GM18519 (cell line): ENCODE measurements around the gene ATP2A1.
"Not testable (repeated sequence)": the region's sequence is repeated elsewhere in the genome, so short reads cannot be mapped to it uniquely, and the experiment has no call there.

Experiments used
- ATAC-seq: cut with Tn5 transposase; IDR thresholded peaks from one replicate; pipeline ENCODE4 v1.9.1; 2021; ENCODE audit warnings: mild to moderate bottlenecking, moderate library complexity; ENCODE audit not compliant: unreplicated experiment, low FRiP score

Gene ATP2A1

DNA sequence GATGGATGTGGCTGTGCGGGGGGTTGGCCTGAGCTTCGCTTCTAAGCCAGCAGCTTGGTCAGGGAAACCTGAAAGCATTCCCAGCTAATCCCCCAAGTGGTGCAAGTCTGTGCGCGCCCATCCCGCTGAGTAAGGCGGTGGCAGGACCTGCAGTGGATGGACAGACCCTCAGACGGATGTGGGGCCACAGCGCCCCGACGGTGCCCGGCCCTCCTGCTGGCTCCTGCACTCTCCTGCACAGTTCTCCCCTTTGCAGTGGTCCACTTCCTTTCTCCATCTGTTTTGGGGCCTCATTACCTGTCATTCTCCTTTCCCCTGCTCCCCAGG is 2.3 kb downstream of the ATP2A1 start:
- ATAC-seq = no peak

GRCh38 chr16:28880955-28881354 is 2.7 kb downstream of the ATP2A1 start:
- no peak for ATAC-seq

- ATAC-seq = not testable (repeated sequence)
These were observed 3.3 kb downstream of the ATP2A1 start for GRCh38 chr16:28881565-28881964.

GRCh38 chr16:28882551-28883160 is 4.4 kb downstream of the ATP2A1 start:
- ATAC-seq = no peak

GRCh38 chr16:28883221-28883996 is 5.1 kb downstream of the ATP2A1 start:
- no peak for ATAC-seq

DNA sequence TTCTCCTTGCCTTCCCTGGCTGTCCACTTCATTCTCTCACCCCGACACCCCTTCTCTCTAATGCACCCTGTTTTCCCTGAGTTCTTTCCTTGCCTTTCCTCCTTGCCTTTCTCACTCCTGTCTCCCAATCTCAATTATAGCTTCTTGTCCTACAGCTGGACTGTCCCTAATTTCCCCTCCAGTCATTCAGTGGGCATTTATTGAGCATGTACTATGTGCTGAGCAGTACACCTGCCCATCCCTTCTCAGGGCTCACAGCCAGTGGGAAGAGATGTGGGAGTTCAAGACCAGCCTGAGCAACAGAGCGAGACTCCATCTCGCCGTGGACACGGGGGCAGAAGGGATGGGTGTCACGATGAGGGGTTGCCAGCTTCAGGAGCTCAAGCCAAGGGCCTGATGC is 5.8 kb downstream of the ATP2A1 start:
- ATAC-seq = no peak

DNA sequence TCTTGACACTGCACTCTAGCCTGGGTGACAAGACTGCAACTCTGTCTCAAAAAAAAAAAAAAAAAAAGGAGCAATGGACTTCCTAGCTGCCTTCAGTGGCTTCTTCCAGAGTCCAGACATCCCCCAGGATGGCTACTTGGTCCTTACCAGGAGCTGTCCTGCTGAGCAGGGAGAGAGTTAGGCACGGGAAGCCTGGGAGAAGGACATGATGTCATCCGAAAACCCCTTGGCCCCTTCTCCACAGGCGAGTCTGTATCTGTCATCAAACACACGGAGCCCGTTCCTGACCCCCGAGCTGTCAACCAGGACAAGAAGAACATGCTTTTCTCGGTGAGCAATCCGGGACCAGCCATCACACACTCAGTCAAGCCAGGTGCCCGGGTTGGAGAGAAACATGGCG is 8.7 kb downstream of the ATP2A1 start:
- ATAC-seq = no peak

- not testable (repeated sequence) for ATAC-seq
These were observed 12.1 kb downstream of the ATP2A1 start for GRCh38 chr16:28890355-28890754.

DNA sequence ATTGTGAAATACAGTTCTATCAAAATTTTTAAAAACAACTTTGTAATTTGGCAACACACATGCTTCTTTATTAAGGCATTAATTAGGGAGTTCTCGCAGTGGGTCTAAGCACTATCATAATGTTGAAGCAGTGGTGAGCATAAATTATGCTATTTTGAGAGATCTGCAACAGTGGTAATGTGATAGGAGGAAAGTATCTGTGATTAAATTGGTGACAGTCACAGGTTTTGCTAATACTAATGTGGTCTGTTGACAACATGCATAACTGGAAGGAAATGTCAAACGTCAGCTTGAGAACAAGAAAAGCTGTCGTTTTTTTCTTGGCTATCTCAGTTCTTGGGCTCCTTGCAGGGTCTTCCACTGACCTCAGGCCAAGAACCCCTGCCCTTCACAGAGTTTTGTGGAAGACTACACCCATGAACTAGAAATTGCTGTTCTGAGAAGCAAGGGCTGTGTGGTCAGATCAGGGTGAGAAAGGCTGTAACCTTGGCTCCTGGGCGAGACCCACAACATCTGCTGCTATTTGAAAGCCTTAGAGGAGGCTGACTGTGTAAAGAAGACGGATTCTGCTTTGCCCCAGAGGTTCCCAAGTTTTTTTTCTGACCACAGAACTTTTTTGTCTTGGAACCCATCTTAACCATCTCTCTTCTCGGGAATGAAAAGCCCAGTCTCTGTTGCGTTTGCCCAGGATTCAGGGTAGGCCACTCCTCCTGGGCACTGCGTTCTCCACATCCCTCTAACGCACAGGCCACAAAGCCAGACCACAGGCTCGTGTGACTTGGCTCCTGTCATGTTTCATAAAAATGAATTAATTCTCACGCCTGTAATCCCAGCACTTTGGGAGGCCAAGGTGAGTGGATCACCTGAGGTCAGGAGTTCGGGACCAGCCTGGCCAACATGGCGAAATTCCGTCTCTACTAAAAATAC is 13.9 kb downstream of the ATP2A1 start:
- no peak for ATAC-seq

- ATAC-seq = no peak
These were observed 15.0 kb downstream of the ATP2A1 start for GRCh38 chr16:28893291-28893690.

- ATAC-seq = no peak
These were observed 17.3 kb downstream of the ATP2A1 start for GRCh38 chr16:28895609-28896008.

GRCh38 chr16:28897826-28898225 is 19.5 kb downstream of the ATP2A1 start:
- ATAC-seq = no peak

DNA sequence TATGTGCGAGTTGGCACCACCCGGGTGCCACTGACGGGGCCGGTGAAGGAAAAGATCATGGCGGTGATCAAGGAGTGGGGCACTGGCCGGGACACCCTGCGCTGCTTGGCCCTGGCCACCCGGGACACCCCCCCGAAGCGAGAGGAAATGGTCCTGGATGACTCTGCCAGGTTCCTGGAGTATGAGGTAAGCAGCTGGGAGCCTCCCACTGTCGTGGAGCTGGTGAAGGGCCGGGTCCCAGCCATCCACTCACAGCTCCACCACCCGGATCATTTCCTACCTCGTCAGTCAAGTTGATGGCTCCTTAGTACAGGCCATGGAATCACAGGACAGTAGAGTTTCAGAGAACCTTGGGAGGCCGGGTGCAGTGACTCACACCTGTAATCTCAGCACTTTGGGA is 20.0 kb downstream of the ATP2A1 start:
- no peak for ATAC-seq

- no peak for ATAC-seq
These were observed 20.7 kb downstream of the ATP2A1 start for GRCh38 chr16:28898942-28899341.

DNA sequence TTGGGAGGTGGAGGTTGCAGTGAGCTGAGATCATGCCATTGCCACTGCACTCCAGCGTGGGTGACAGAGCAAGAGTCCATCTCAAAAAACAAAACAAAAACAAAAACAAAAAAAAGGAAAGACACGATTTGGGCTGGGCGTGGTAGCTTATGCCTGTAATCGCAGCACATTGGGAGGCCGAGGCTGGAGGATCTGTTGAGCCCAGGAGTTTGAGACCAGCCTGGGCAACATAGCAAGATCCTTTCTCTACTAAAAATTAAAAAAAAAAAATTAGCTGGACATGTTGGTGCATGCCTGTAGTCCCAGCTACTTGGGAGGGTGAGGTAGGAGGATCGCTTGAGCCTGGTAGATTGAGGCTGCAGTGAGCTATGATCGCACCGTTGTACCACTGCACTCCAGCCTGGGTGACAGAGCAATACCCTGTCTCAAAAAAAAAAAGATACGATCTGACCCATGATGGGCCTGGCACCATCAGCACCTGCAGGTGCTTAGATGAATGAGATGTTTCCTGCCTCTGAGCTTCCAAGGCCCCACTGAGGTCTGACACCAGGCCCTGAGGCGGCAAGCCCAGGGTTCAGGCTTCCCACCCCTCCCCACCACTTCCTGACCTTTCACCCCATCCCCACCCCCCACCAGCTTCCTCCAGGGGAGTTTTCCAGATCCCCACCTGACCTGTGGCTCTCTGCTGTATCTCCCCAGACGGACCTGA is 21.7 kb downstream of the ATP2A1 start:
- ATAC-seq = no peak

DNA sequence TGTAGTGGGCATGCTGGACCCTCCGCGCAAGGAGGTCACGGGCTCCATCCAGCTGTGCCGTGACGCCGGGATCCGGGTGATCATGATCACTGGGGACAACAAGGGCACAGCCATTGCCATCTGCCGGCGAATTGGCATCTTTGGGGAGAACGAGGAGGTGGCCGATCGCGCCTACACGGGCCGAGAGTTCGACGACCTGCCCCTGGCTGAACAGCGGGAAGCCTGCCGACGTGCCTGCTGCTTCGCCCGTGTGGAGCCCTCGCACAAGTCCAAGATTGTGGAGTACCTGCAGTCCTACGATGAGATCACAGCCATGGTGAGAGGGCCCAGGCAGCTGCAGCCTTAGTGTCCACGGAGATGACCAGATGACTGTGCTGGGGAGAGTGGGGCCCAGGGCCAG is 22.3 kb downstream of the ATP2A1 start:
- ATAC-seq = no peak

GRCh38 chr16:28901862-28902261 is 23.6 kb downstream of the ATP2A1 start:
- no peak for ATAC-seq

DNA sequence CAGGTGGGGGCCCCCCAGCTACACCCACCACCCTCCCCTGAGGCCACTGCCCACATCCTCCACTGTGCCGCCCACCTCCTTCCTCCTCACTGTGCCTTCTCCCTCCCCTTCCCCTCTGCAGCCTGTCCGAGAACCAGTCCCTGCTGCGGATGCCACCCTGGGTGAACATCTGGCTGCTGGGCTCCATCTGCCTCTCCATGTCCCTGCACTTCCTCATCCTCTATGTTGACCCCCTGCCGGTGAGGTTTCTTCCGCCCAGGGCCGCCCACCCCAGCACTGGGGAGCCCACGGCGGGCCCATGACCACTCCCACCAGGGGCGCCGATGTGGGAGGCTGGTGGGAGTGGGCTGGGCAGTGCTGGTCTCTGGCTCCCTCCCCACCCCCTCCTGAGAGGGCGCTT is 24.6 kb downstream of the ATP2A1 start:
- no peak for ATAC-seq

DNA sequence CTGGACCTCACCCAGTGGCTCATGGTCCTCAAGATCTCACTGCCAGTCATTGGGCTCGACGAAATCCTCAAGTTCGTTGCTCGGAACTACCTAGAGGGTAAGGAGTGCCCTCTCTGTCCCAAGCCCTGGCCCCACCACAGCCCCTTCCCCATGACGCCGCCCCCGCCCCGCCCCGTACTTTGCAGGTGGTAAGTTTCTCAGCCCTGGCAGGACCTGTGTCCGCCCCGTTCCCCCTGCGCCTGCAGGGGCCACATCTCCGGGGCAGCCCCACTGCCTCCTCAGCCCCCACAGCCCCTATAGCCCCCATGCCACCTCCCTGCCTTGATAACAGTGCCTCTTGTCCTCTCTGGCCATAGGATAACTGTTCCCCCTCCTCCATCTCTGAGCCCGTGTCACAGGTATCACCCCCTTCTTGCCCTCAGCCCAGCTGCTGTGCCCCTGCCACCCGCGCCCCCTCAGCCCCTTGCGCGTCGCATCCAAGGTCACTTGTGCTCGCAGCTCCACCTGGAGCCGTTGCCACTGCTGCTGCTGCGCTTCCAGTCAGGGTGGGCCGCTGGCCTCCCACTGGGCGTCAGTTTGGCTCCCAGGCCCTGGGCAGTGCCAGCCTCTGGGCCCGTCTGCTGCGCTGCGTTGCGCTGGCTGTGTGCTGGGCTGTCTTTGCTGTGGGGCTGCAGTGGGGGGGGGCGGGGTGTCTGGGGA is 25.2 kb downstream of the ATP2A1 start:
- no peak for ATAC-seq

DNA sequence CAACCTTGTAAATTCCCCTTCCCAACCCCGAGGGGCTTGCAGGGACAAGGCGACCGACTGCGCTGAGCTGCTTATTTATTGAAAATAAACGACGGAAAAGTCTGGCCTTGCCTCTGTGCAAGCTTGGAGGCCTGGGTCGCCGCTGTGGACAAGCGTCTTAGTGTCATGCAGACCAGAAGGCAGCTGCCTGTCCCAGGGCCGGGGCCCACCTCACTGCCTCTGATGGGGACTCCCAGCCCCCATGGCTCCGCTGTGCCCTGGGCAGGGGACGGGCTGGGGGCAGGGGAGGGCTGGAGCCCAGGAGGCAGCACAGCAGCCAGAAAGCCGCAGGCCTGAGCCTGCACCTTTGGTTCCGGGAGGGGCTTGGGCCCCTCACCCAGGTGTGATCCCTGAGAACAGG is 26.1 kb downstream of the ATP2A1 start:
- ATAC-seq = no peak
